ENCODE results near the gene MIGA2.
A peak's percentile ranks its signal among the peaks of the same experiment; 100 is the strongest.

MIGA2 gene

GRCh38 chr9:129110740-129111527 lies 74.5 kb downstream of the MIGA2 start, which contains the start of the genes CRAT and PTPA (continued):
- TF ChIP-seq ZNF600 (tag by site-specific recombination; IDR thresholded peaks at IDR 0.05) (peak; percentile 43), HOXA7 (CRISPR knock-in tag; IDR thresholded peaks at IDR 0.05; ENCODE audit: borderline replicate concordance) (no peak), REPIN1 (tag by site-specific recombination; IDR thresholded peaks at IDR 0.05; ENCODE audit: low read depth) (peak; percentile 81; the same call in 1 of the 2 replicates), ZNF707 (tag by site-specific recombination; IDR thresholded peaks at IDR 0.05) (no peak), ZNF658 (tag by site-specific recombination; IDR thresholded peaks at IDR 0.05) (no peak), SCRT2 (tag by site-specific recombination; IDR thresholded peaks at IDR 0.05) (peak; percentile 98), ZXDB (tag by site-specific recombination; IDR thresholded peaks at IDR 0.05) (peak; percentile 56; the same call in 1 of the 2 replicates), ZNF354C (tag by site-specific recombination; IDR thresholded peaks at IDR 0.05; ENCODE audit: borderline replicate concordance, low read depth) (no peak), ZNF366 (tag by site-specific recombination; conservative IDR thresholded peaks at IDR 0.05) (no peak), ZNF169 (tag by site-specific recombination; IDR thresholded peaks at IDR 0.05) (no peak), ZBTB8A (tag by site-specific recombination; IDR thresholded peaks at IDR 0.05) (peak; percentile 84), PRDM2 (tag by site-specific recombination; IDR thresholded peaks at IDR 0.05; ENCODE audit: borderline replicate concordance) (no peak), ZNF639 (tag by site-specific recombination; IDR thresholded peaks at IDR 0.05) (no peak), ZNF791 (tag by site-specific recombination; IDR thresholded peaks at IDR 0.05) (no peak), ZSCAN16 (tag by site-specific recombination; IDR thresholded peaks at IDR 0.05) (no peak), ZNF155 (tag by site-specific recombination; IDR thresholded peaks at IDR 0.05) (no peak), ZEB2 (tag by site-specific recombination; IDR thresholded peaks at IDR 0.05) (peak; percentile 72), ZSCAN30 (tag by site-specific recombination; IDR thresholded peaks at IDR 0.05) (peak; percentile 28; the same call in 1 of the 2 replicates), ZNF704 (tag by site-specific recombination; IDR thresholded peaks at IDR 0.05) (no peak), ZNF132 (tag by site-specific recombination; IDR thresholded peaks at IDR 0.05; ENCODE audit: borderline replicate concordance) (no peak), ZNF37A (tag by site-specific recombination; IDR thresholded peaks at IDR 0.05) (no peak), ZNF23 (tag by site-specific recombination; IDR thresholded peaks at IDR 0.05; ENCODE audit: borderline replicate concordance) (no peak), ZNF513 (tag by site-specific recombination; IDR thresholded peaks at IDR 0.05) (peak; percentile 59), SETDB1 (IDR thresholded peaks at IDR 0.05; ENCODE audit: insufficient read length, low read length) (no peak), ZNF398 (tag by site-specific recombination; IDR thresholded peaks at IDR 0.05) (no peak), ZNF488 (tag by site-specific recombination; IDR thresholded peaks at IDR 0.05) (no peak), ZNF664 (tag by site-specific recombination; IDR thresholded peaks at IDR 0.05) (no peak)
